IgD-negative memory B cell (primary cell): Measurements from ENCODE around the gene FIBIN. TPM values are rescaled to one million over a fixed set of nuclear protein-coding genes. Genes with fewer than 3 reads are reported as not detected.

Source experiments
- H3K27ac Mint-ChIP-seq, 3 donors: one replicate each; pipeline ENCODE4 v1.8.0; 2020 to 2022; ENCODE audit warnings: mild to moderate bottlenecking in 3 of 3, mixed read lengths in 3 of 3, moderate library complexity in 1 of 3
- H3K27me3 Mint-ChIP-seq: one replicate; pipeline ENCODE4 v1.8.0; 2021; ENCODE audit warnings: mixed read lengths
- H3K36me3 Mint-ChIP-seq: one replicate; pipeline ENCODE4 v1.8.0; 2020; ENCODE audit warnings: mild to moderate bottlenecking, mixed read lengths
- H3K4me1 Mint-ChIP-seq, 3 donors: one replicate each; pipeline ENCODE4 v1.8.0; 2020 to 2022; ENCODE audit warnings: mixed read lengths in 3 of 3, mild to moderate bottlenecking in 1 of 3
- H3K4me3 Mint-ChIP-seq, 4 donors: one replicate each; pipeline ENCODE4 v1.8.0; 2020 to 2022; ENCODE audit warnings: mild to moderate bottlenecking in 4 of 4, mixed read lengths in 4 of 4, moderate library complexity in 3 of 4
- H3K9me3 Mint-ChIP-seq, 3 donors: one replicate each; pipeline ENCODE4 v1.8.0; 2020 to 2021; ENCODE audit warnings: mixed read lengths in 3 of 3, mild to moderate bottlenecking in 1 of 3
- polyA plus RNA-seq: library from polyadenylated mRNA; unstranded; fragments of 300-500 nt; fragmentation: Illumina TruSeq; gene quantifications from one replicate; pipeline ENCODE4 v1.2.3, GENCODE V29; 2021

FIBIN gene
- not detected for polyA plus RNA-seq

GRCh38 chr11:26993965-26994457 lies at the start of gene FIBIN:
Gene FIBIN (plus strand): TSS chr11:26994112. CDS start chr11:26994527, 415 bp downstream.
- Mint-ChIP-seq H3K27me3 (no peaks in the 10 kb centered on the region), H3K9me3 (peaks cover 0 to 2% (median 0%) of the 10 kb centered on the region in 3 donors)

GRCh38 chr11:26944866-26945664 lies 48.8 kb upstream of the FIBIN start:
- H3K4me1 Mint-ChIP-seq: no peaks in the 10 kb centered on the region
- no peak overlapping the region for H3K27ac Mint-ChIP-seq
- H3K4me3 Mint-ChIP-seq: no peak overlapping the region
- no peaks in the 10 kb centered on the region for H3K27me3 Mint-ChIP-seq
- H3K9me3 Mint-ChIP-seq: peaks cover 7 to 21% (median 10%) of the 10 kb centered on the region in 3 donors
- no peaks in the 10 kb centered on the region for H3K36me3 Mint-ChIP-seq

More at GRCh38 chr11:26993965-26994457, at the start of gene FIBIN:
- H3K36me3 Mint-ChIP-seq: no peaks in the 10 kb centered on the region
- no peaks in the 10 kb centered on the region for H3K4me1 Mint-ChIP-seq
- H3K27ac Mint-ChIP-seq: no peak within 1 kb of the TSS
- H3K4me3 Mint-ChIP-seq: no peak within 1 kb of the TSS

DNA sequence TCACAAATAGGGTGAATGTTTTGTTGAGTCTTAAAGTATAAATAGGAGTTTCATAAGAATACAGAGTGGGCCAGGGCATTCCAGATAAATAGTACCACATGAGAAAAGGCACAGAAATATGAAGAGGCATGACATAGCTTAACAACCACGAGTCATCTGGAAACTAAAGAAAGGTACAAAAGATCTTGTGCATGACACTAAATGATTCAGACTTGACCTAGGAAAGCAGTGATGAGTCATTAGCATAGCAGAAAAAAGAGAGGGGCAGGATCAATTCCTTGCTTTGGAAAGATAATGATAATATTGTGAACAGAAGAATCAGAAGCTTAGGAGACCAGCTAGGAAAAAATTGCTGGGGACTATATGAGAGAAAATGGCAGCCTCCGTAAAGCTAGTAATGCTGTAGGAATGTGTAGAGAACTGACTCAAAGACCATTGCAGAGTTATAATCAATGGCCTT lies 47.6 kb upstream of the FIBIN start:
- no peaks in the 10 kb centered on the region for H3K36me3 Mint-ChIP-seq
- peak overlapping the region in 1 of 3 donors; percentile 1 for H3K27ac Mint-ChIP-seq
- H3K27me3 Mint-ChIP-seq: no peaks in the 10 kb centered on the region
- no peaks in the 10 kb centered on the region for H3K4me1 Mint-ChIP-seq
- H3K4me3 Mint-ChIP-seq: no peak overlapping the region
- H3K9me3 Mint-ChIP-seq: peaks cover 8 to 18% (median 10%) of the 10 kb centered on the region in 3 donors

DNA sequence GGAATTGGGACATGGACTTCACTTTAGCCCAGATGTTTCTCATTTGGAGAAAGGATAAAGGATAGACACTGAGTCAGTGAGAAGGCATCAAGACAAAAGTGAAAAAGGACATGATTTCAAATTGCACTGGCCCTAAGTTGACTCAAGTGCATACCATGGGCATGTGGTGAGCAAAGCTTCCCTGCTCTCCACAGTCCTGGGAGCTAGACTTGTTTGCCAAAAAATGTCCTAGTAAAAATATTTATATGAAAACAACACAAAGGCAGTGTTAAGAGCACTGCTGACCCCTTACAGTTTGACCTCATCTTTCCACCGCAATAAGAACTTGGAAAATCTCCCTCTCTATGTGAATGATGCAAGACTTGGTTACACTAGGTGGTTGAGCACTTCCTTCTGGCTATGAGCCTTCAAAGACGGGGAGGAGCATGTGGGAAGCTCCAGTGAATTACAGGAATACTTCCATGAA lies 46.5 kb upstream of the FIBIN start:
- H3K27me3 Mint-ChIP-seq: no peaks in the 10 kb centered on the region
- H3K36me3 Mint-ChIP-seq: no peaks in the 10 kb centered on the region
- H3K4me1 Mint-ChIP-seq: no peaks in the 10 kb centered on the region
- no peak overlapping the region for H3K4me3 Mint-ChIP-seq
- H3K9me3 Mint-ChIP-seq: peaks cover 7 to 18% (median 8%) of the 10 kb centered on the region in 3 donors
- no peak overlapping the region for H3K27ac Mint-ChIP-seq

GRCh38 chr11:26947904-26948639 lies 45.8 kb upstream of the FIBIN start:
- Mint-ChIP-seq H3K36me3 (no peaks in the 10 kb centered on the region), H3K9me3 (peaks cover 8 to 22% (median 9%) of the 10 kb centered on the region in 3 donors), H3K4me3 (no peak overlapping the region), H3K4me1 (no peaks in the 10 kb centered on the region), H3K27me3 (no peaks in the 10 kb centered on the region), H3K27ac (no peak overlapping the region)

GRCh38 chr11:26948881-26949280 lies 45.0 kb upstream of the FIBIN start:
- no peaks in the 10 kb centered on the region for H3K27me3 Mint-ChIP-seq
- peaks cover 7 to 22% (median 8%) of the 10 kb centered on the region in 3 donors for H3K9me3 Mint-ChIP-seq
- no peak overlapping the region for H3K4me3 Mint-ChIP-seq
- H3K36me3 Mint-ChIP-seq: no peaks in the 10 kb centered on the region
- no peak overlapping the region for H3K27ac Mint-ChIP-seq
- H3K4me1 Mint-ChIP-seq: no peaks in the 10 kb centered on the region

- peaks cover 6 to 22% (median 8%) of the 10 kb centered on the region in 3 donors for H3K9me3 Mint-ChIP-seq
- H3K4me1 Mint-ChIP-seq: no peaks in the 10 kb centered on the region
- H3K4me3 Mint-ChIP-seq: peak overlapping the region in 1 of 4 donors; percentile 32
- peak overlapping the region in 1 of 3 donors; percentile 25 for H3K27ac Mint-ChIP-seq
- H3K27me3 Mint-ChIP-seq: no peaks in the 10 kb centered on the region
- no peaks in the 10 kb centered on the region for H3K36me3 Mint-ChIP-seq
These were observed 44.1 kb upstream of the FIBIN start for GRCh38 chr11:26949846-26950245.

DNA sequence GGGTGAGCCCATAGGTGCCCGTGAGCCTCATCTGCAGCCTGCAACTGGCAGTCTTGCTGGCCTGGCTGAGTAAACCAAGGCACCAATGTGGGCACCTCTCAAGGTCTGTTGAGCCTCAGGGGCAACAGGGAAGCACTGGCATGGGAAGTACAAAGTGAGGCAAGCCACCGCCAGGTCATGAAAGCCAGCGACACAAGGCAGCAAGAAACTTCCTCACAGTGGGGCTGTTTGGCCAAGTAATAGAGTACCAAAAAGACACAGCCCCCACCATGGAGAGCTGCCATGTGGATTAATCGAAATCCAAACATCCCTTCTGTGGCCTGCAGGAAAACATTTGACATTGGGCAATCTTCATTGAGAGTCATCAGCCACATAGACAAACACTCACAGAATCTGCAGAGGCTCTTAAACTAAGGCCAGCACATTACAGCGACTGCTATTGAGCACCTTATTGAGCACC lies 43.6 kb upstream of the FIBIN start:
- Mint-ChIP-seq H3K36me3 (no peaks in the 10 kb centered on the region), H3K27me3 (no peaks in the 10 kb centered on the region), H3K4me1 (no peaks in the 10 kb centered on the region), H3K9me3 (peaks cover 6 to 22% (median 8%) of the 10 kb centered on the region in 3 donors), H3K4me3 (peak overlapping the region in 1 of 4 donors; percentile 32), H3K27ac (no peak overlapping the region)

DNA sequence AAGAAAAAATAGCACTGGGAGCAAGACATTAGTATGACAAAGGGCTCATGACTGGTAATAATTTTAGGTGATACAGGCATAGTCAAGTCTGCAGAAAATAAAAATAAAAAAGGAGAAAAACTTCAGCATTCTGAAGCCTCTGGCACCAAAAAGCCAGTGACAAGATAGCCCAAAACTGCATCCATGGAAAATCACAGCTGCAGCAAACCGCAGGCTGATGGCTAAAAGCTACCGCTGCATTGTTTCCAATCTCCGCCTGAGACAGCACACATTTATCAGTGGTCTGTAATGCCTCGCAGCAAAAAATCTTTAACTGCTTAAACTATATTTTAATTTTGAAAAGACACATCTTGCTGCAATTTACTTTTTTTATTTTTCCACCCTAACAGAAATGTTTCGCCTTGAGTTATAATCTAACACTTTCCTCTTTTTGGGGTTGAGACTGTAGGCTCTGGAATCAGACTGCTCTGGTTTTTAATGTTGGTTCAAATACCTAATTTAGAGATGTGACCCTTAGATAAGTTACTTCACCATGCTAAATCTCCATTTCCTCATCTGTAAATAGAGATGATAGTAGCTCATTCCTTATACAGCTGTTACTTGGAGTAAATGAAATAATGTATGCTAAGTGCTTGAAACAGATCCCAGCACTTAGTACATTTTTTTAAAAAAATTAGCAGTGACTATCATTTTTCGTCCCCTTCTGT lies 42.0 kb upstream of the FIBIN start:
- Mint-ChIP-seq H3K9me3 (peaks cover 6 to 15% (median 7%) of the 10 kb centered on the region in 3 donors), H3K4me3 (no peak overlapping the region), H3K27ac (no peak overlapping the region), H3K27me3 (no peaks in the 10 kb centered on the region), H3K36me3 (no peaks in the 10 kb centered on the region), H3K4me1 (no peaks in the 10 kb centered on the region)

DNA sequence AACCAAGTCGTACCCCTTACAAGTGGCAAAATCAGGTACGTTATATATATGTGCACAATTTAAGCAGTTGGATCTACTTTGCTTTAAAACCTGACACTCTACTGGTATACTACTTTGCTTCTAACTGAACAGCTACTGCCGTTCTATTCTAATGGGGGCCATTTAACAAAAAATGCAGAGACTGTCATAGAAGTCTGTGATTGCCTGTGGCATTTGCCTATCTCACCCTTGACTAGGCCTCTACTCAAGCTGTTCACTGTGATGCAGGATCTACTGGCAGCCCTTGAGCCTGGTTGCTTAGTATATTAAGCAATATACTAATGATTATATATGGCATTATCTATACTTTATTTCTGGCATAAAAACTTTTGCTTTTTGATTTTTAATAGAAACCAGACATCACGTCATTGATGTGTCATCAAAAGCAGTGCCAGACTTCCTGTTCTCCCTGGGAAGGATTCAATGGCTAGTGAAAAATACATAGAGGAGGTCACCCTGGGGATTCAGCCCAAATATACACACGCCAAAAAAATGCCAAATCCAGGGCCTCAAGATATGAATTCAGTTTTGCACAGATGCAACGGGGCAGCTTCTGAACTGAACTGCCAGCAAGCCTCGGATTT lies 40.0 kb upstream of the FIBIN start:
- H3K36me3 Mint-ChIP-seq: no peaks in the 10 kb centered on the region
- H3K27me3 Mint-ChIP-seq: no peaks in the 10 kb centered on the region
- no peak overlapping the region for H3K4me3 Mint-ChIP-seq
- peaks cover 4 to 8% (median 4%) of the 10 kb centered on the region in 3 donors for H3K9me3 Mint-ChIP-seq
- H3K4me1 Mint-ChIP-seq: no peaks in the 10 kb centered on the region
- no peak overlapping the region for H3K27ac Mint-ChIP-seq

- Mint-ChIP-seq H3K27me3 (no peaks in the 10 kb centered on the region), H3K27ac (no peak overlapping the region), H3K36me3 (no peaks in the 10 kb centered on the region), H3K4me1 (no peaks in the 10 kb centered on the region), H3K4me3 (no peak overlapping the region), H3K9me3 (peaks cover 0 to 3% (median 0%) of the 10 kb centered on the region in 3 donors)
These were observed 35.8 kb upstream of the FIBIN start for GRCh38 chr11:26958005-26958701.

DNA sequence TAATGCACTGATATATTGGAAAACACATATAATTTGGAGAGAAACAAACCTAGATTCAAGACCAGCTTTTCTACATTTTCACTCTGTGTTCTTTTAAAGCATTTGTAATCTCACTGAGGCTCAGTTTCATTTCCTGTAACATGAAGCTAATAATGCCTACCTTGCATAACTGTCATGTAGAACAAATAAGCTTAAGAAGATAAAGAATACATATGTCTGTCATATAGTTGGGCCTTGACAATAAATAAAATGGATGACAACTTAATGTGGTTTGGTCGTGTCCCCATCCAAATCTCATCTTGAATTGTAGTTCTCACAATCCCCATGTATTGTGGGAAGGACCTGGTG lies 35.2 kb upstream of the FIBIN start:
- H3K36me3 Mint-ChIP-seq: no peaks in the 10 kb centered on the region
- H3K9me3 Mint-ChIP-seq: peaks cover 0 to 3% (median 0%) of the 10 kb centered on the region in 3 donors
- H3K27ac Mint-ChIP-seq: no peak overlapping the region
- no peak overlapping the region for H3K4me3 Mint-ChIP-seq
- no peaks in the 10 kb centered on the region for H3K4me1 Mint-ChIP-seq
- no peaks in the 10 kb centered on the region for H3K27me3 Mint-ChIP-seq

- Mint-ChIP-seq H3K27me3 (no peaks in the 10 kb centered on the region), H3K4me1 (no peaks in the 10 kb centered on the region), H3K36me3 (no peaks in the 10 kb centered on the region), H3K27ac (no peak overlapping the region), H3K9me3 (peaks cover 0 to 3% (median 0%) of the 10 kb centered on the region in 3 donors), H3K4me3 (no peak overlapping the region)
These were observed 33.6 kb upstream of the FIBIN start for GRCh38 chr11:26960281-26960680.

GRCh38 chr11:26963764-26964163 lies 30.1 kb upstream of the FIBIN start:
- Mint-ChIP-seq H3K9me3 (peaks cover 0 to 3% (median 0%) of the 10 kb centered on the region in 3 donors), H3K36me3 (no peaks in the 10 kb centered on the region), H3K27me3 (no peaks in the 10 kb centered on the region), H3K4me3 (no peak overlapping the region), H3K4me1 (no peaks in the 10 kb centered on the region), H3K27ac (no peak overlapping the region)
